ENCODE results near the gene HGFAC. TPM values are rescaled to one million over a fixed set of nuclear protein-coding genes. Genes with fewer than 3 reads are reported as not detected.

HGFAC gene
- polyA plus RNA-seq (ENCODE audit: insufficient read length in 12 of 12) = 1 to 10 TPM in 7 of 12 donors, under 1 TPM in 3, not detected in 2; 0.46 to 1.4 (median 1.1) TPM
- long read RNA-seq, donor 1 = 0 reads
- long read RNA-seq, donor 2 = 0 reads
- long read RNA-seq, donor 3 = 0 reads
- long read RNA-seq, donor 4 = 0 reads
- long read RNA-seq, donor 5 = 0 reads
- long read RNA-seq, donor 6 = 0 reads
- long read RNA-seq, donor 7 = 0 reads
- long read RNA-seq, donor 8 = 0 reads
- long read RNA-seq, donor 9 = 0 reads
- long read RNA-seq, donor 10 = 0 reads
- long read RNA-seq, donor 11 = 0 reads

DNA sequence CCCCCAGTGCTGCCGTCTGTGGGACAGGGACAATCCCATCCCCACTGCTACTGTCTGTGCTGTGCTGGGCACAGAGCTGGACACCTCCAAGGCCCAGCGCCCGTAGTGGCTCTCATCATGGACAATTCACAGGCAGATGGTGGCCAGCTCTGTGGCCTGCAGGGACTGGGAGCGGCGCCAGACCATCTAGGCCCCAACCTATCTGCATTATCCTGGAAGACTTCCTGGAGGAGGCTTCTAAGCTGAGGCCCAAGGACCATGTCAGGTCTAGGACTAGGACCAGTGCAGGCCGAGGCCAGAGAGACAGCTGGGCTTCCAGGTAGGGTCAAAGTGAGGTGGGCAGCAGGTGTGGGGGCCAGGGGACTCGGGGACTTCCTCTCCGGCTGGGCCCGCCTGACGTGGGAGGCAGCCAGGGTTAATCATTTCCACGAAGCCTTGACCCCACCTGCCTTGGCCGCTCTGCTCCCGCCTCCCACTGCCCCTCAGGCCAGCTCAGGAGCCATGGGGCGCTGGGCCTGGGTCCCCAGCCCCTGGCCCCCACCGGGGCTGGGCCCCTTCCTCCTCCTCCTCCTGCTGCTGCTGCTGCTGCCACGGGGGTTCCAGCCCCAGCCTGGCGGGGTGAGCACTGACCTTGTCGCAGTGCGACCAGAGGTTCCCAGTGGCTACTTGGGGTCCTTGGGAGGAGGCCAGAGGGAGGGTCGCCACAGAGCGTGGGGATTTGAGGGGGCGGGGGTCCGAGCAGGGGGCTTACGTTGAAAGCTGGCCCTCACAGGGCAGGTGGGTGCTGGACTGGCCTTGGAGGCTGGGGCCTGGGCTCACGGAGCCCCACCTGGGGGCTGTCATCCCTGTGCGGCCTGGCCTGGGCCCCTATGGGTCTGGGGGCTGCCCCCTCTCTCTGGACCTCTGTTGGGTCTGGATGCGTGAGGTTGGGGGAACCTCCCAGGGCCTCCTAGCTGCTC, at the start of gene HGFAC:
Gene HGFAC, plus strand, starts transcription at position 468 of the 959 bp plus-strand sequence. Its CDS starts 34 bp downstream, at position 502.
- no peak for DNase-seq

GRCh38 chr4:3392321-3392720, 49.4 kb upstream of the HGFAC start:
- DNase-seq = no peak

DNA sequence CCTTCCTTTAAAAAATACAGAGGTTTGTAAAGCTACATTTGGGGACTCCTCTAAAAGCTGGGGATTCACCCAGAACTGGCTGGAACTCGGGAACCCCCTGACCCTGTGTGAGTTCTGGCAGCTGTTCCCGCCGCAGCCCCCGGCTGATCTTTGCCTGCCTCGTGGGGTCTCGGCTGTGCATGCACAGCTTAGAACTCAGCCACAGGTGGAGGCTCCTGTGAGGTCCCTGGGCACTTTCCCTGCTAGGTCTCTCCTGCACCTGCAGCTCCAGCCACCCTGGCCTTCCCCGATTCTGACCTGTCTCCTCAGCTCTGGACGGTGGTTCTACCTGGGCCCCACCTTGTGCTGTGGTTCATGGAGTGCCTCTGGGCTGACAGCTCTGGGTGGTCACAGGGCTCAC, 48.6 kb upstream of the HGFAC start:
- DNase-seq = no peak

GRCh38 chr4:3396600-3396999, 45.2 kb upstream of the HGFAC start:
- DNase-seq = no peak

DNA sequence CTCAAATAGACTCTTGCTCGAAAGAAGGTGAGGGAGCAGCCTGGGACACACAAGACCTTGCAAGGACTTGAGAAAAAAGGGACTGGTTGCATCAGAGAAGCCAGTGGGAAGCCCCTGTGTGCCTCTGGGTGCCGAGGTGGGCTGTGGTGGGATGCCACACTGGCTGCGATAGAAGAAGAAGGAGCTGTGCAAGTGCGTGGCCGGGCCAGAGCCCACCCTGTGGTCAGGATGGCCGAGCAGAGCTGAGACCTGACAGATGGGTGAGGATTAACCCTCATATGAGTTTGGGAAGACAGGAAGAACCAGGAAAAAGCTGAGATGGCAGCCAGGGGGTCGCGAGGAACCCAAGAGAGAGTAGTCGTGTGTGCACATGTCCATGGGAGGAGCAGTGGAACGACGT, 44.6 kb upstream of the HGFAC start:
- no peak for DNase-seq

GRCh38 chr4:3399277-3400194, 42.2 kb upstream of the HGFAC start:
- DNase-seq = no peak

DNA sequence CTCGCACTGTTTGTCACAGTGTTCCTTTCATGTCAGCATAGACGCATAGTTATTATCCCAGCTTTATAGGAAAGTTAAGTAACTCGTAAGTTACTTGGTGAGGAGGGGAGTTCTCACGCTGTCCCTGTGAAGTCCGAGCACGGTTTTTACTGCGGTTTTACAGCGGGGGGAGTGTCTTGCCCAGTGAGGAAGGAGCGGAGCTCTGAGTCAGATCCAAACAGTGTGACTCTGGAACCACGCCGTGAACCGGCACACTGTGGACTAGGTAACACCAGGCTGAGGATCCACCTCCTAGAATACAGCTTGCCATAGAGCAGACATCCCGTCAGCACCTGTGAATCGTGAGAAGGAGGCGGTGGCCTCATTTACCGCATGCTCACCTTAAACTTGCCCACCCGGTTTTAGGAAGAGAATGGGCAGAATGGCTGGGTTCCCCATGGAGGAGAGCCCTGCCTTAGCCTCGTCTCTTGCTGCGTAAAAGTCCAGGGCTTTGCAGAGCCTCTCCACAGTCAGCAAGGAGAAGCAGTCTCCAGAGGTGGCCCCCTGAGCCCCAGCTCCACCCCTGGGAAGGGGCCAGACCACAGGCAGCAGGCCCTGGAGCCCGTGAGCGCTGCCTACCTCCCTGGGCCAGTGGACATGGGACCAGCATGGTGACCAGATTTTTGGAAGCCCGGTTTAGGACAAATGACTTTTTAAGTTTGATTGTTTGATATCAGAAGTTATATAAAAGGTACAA, 40.2 kb upstream of the HGFAC start:
- DNase-seq = no peak

DNA sequence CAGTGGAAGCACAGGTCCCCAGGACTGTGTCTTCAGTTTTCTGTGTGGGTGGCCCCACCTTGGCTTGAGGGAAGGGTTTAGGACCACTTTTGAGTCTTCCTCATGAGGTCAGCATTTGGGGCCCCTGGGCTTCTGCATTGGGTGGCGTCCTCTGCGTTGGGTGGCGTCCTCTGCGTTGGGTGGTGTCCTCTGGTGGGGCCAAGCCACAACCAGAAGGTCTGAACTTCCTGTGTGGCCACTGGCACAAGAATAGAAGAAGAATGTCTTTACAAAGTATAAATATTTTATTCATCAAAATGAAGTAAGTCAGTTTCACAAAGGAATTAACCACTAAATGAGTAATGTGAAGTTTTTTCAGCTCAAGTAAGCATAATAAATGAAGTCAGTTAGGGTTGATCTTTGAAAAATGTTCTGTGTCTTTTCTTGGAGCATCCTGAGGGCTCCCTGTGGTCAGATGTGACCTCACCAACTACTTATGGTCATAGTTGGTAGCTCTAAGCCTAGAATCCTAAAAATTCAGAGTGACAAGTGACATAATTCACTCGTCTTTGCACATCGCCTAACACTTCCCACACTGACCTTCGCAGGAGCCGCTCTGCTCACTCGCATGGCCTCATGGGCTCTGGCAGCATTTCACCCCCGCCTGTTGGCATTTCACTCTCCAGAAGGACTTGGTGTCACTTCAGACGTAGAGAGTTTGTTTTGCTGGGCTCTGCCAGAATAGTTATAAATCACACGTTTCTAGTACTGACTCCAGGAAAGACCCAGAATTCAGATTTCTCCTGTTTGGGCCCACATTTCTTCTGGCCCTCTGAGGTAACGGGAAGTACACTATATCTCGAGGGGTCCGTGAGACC, 39.0 kb upstream of the HGFAC start:
- no peak for DNase-seq

GRCh38 chr4:3403348-3403906, 38.3 kb upstream of the HGFAC start:
- DNase-seq = no peak

DNA sequence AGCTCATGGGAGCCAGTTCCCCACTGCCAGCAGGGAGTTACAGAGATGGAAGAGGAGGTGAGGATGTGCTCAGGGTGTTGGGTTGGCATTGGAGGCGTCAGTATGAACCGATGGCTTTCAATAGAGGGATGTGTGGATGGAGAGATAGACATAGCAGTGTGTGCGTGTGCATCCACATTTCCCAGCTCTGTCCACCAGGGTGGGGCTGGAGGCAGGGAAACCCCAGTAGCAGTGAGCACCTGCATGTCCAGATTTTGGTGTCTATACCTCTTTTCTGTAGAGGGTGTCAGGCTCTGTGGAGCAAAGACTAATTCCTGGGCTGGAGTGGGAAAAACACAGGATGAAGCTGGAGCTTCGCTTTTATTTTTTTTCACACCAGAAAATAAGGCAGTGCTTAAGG, 37.2 kb upstream of the HGFAC start:
- DNase-seq = no peak

- DNase-seq = no peak
Measured at GRCh38 chr4:3405176-3405575, 36.6 kb upstream of the HGFAC start.

GRCh38 chr4:3406021-3406420, 35.7 kb upstream of the HGFAC start:
- no peak for DNase-seq

DNA sequence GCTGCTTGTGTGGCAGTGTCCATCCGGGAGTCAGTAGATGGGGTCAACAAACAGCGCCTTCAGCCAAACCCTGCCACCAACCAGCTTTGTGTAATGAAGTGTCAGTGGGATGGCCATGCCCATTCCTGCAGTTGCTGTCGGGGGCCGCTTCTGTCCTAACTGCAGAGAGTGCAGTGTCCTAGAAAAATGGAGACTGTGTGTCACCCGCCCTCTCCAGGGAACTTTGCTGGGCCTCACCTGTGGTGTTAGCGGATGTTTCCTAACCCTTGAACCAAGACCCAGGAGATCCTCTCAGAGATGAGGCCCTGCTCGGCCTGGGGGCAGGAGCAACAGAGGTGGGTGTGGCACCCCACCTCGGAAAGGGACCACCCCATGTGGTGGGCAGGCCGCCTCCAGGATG, 35.3 kb upstream of the HGFAC start:
- no peak for DNase-seq

- no peak for DNase-seq
Measured at GRCh38 chr4:3407171-3407771, 34.5 kb upstream of the HGFAC start.

DNA sequence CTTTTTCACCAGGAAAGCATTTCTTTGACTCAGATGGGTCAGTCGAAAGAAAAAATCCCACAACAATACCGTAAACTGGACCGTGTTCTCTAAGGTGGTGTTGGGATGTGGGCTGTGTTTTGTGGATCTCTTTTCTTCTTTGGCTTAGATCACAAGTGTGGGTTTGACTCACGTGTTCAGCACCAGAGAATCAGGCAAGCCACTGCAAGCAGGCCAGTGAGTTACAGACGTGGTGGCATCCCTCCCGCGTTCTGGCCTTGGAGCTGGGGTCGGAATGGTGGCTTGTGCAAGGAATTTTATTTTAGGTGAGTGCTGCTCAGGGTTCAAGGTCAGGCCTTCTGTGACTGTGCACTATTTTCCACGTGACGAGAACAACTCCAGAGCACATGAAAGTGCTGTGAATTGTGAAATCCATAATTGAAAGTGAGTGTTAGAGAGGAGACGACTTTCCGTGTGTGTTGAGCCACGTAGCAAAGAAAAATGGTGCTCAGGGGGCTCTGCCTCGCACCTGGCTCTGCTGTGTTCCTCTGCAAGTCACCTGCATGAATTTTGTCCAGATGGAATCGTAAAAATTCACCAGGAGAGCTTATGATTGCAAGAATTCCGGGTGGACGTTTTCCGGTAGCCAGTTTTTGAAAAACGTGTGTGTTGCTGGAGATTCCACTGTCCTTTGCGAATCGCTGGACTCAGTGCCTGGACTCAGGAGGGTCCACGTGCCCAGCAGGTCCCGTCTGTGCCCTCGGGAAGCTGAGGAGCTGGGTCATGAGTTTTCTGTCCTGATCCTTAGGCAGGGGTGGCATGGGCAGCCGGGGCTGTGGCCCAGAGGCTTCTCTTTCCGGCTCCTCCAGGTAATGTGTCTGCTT, 33.6 kb upstream of the HGFAC start:
- no peak for DNase-seq

DNA sequence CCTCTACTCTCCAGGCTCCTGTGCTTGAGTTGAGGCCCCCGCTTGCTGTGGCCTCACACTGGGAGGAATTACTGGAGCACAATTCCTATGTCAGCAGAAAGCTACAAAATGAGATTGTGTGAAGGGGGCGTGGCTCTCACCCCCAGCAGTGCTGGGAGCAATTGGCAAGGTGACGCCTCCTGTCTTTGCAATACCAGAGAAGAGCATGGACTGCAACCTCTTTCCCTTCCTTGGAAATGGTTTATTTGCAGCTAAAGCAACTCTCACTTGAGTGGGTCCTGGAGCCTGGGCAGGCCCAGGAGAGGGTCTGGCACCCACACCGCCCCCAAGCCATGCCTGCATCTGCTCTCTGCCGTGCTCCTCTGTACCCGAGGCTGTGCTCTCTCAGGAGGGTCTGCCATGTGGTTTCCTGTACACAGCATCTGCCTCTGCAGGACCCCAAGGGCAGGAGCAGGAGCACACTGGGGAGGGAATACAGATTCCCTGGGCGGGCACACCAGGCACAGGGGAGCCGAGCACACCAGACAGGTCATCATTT, 32.9 kb upstream of the HGFAC start:
- no peak for DNase-seq

DNA sequence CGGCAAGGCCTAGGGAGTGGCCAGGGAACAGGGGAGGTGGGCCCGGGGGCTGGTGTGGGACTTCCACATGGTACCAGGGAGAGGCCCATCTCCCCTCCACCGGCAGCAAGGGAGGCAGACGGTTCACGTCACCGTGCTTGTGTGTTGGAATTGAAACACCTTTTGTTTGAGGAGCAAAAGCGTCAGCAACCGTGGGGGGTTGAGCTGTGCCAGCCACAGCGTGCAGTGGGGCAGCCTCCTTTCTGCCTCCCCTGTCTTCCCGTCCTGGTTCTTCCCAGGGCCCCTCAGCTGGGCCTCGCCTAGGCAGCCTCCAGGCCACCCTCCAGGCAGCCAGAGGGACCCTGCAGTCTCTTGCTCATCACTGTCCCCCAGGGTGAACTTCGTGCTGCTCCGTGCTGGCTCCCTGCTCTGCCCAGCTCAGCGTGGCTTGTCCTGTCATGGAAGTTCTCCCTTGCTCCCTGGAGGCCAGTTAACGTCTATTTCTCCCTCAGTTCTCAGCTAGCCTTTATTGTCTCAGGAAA, 32.1 kb upstream of the HGFAC start:
- DNase-seq = no peak

Data from muscle of arm (tissue), 14 donors.